Endodermal cell (in vitro differentiated cells): ENCODE results near the gene WDFY3. TPM values are rescaled to one million over a fixed set of nuclear protein-coding genes. Genes with fewer than 3 reads are reported as not detected.

Experiments used
- DNase-seq: peaks from one replicate; pipeline ENCODE4 v3.0.0-alpha.2; 2017
- H3K27ac ChIP-seq: 2 replicates; pipeline ENCODE4 v1.5.1; 2013; ENCODE audit warnings: mild to moderate bottlenecking, low read depth, low read length, moderate library complexity
- H3K27me3 ChIP-seq: 2 replicates; pipeline ENCODE4 v1.6.1; 2013; ENCODE audit warnings: mild to moderate bottlenecking, low read length, moderate library complexity; ENCODE audit not compliant: insufficient read depth, control insufficient read depth, poor library complexity, severe bottlenecking
- H3K36me3 ChIP-seq: 2 replicates; pipeline ENCODE4 v1.7.0; 2013; ENCODE audit warnings: mild to moderate bottlenecking, low read length, moderate library complexity; ENCODE audit not compliant: control insufficient read depth, insufficient read depth
- H3K4me1 ChIP-seq: one replicate; pipeline ENCODE4 v1.7.0; 2013; ENCODE audit warnings: low read length; ENCODE audit not compliant: control insufficient read depth, insufficient read depth
- H3K4me3 ChIP-seq: 2 replicates; pipeline ENCODE4 v1.5.1; 2013; ENCODE audit warnings: mild to moderate bottlenecking, low read length, moderate library complexity
- H3K9ac ChIP-seq: 2 replicates; pipeline ENCODE4 v1.6.1; 2013; ENCODE audit warnings: mild to moderate bottlenecking, low read length, moderate library complexity; ENCODE audit not compliant: poor library complexity, severe bottlenecking; ENCODE audit errors: extremely low read depth
- H3K9me3 ChIP-seq: 2 replicates; pipeline ENCODE4 v1.6.1; 2013; ENCODE audit warnings: mild to moderate bottlenecking, low read length, moderate library complexity; ENCODE audit not compliant: control insufficient read depth
- H3K27ac Mint-ChIP-seq: 2 replicates; pipeline ENCODE4 v1.8.0; 2020; ENCODE audit warnings: mixed read lengths
- H3K27me3 Mint-ChIP-seq: 2 replicates; pipeline ENCODE4 v1.8.0; 2021; ENCODE audit warnings: mild to moderate bottlenecking, mixed read lengths; ENCODE audit not compliant: insufficient read depth
- H3K36me3 Mint-ChIP-seq: 2 replicates; pipeline ENCODE4 v1.8.0; 2020; ENCODE audit warnings: low read depth, mixed read lengths
- H3K4me1 Mint-ChIP-seq: 2 replicates; pipeline ENCODE4 v1.8.0; 2020; ENCODE audit warnings: mixed read lengths
- H3K4me3 Mint-ChIP-seq: 2 replicates; pipeline ENCODE4 v1.8.0; 2020; ENCODE audit warnings: mild to moderate bottlenecking, moderate library complexity, mixed read lengths
- H3K9me3 Mint-ChIP-seq: 2 replicates; pipeline ENCODE4 v1.8.0; 2020; ENCODE audit warnings: mild to moderate bottlenecking, mixed read lengths
- WGBS, 2 experiments: methylation state at CpG; one replicate each; pipeline versions ENCODE4 v1.1.5 to v1.1.7; 2013; ENCODE audit warnings: missing lambda C conversion rate in 2 of 2, mixed read lengths in 1 of 2; ENCODE audit not compliant: insufficient coverage in 1 of 2, insufficient read length in 1 of 2; 5-methylcytosine and 5-hydroxymethylcytosine counted together
- total RNA-seq, 2 donors: library from RNA; stranded (reverse); fragmentation: NEBNext Ultra II Directional in 1 of 2; extraction: Animal tissue kit (Norgen Biotek cat#: 25700) in 1 of 2; gene quantifications; 2 replicates in 1 of 2; 3 replicates in 1 of 2; pipeline ENCODE4 v1.2.1, GENCODE V29; 2021
- TF ChIP-seq, protein P1 (sequence below): fragments of 200-600 bp; sonication (generic); conservative IDR thresholded peaks from 2 replicates; pipeline ENCODE4 v1.5.0; 2021; ENCODE audit warnings: antibody characterized with exemption, mild to moderate bottlenecking

Gene WDFY3
- total RNA-seq, 2 donors from 2014 or later, result 91.1 to 103 TPM

DNA sequence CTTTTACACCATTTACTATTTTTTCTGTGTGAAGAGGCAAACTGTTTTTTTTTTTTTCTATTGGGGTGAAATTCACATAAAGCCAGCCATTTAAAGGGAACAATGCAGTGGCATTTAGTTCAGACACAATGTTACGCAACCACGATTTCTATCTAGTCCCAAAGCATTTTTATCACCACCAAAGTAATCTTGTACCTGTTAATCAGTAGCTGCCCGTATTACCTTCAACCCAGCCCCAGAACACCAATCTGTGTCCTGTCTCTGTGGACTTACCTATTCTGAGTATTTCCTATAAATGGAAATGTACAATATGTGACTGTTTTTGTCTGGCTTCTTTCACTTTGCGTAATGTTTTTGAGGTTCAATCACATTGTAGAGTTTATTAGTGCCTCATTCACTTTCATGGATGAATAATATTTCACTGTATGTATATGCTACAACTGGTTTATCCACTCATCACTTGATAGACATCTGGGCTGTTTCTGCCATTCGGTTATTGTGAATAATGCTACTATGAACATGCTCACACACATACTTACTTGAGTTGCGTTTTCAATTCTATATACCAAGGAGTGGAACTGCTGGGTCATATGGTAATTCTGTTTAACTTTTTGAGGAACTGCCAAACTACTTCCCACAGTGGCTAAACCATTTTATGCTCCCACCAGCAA is 267.4 kb downstream of the WDFY3 start:
- Mint-ChIP-seq H3K27ac (peak overlapping the region; percentile 8), H3K4me3 (no peak overlapping the region), H3K4me1 (no peaks in the 10 kb centered on the region), H3K9me3 (no peaks in the 10 kb centered on the region), H3K27me3 (no peaks in the 10 kb centered on the region), H3K36me3 (peaks cover 85% of the 10 kb centered on the region)
- DNase-seq, result no peak
- Histone ChIP-seq H3K4me1 (no peaks in the 10 kb centered on the region), H3K4me3 (no peak overlapping the region), H3K36me3 (peaks cover 90% of the 10 kb centered on the region), H3K27ac (no peak overlapping the region), H3K9ac (no peak overlapping the region), H3K27me3 (no peaks in the 10 kb centered on the region), H3K9me3 (no peaks in the 10 kb centered on the region)
- TF ChIP-seq, protein P1, sequence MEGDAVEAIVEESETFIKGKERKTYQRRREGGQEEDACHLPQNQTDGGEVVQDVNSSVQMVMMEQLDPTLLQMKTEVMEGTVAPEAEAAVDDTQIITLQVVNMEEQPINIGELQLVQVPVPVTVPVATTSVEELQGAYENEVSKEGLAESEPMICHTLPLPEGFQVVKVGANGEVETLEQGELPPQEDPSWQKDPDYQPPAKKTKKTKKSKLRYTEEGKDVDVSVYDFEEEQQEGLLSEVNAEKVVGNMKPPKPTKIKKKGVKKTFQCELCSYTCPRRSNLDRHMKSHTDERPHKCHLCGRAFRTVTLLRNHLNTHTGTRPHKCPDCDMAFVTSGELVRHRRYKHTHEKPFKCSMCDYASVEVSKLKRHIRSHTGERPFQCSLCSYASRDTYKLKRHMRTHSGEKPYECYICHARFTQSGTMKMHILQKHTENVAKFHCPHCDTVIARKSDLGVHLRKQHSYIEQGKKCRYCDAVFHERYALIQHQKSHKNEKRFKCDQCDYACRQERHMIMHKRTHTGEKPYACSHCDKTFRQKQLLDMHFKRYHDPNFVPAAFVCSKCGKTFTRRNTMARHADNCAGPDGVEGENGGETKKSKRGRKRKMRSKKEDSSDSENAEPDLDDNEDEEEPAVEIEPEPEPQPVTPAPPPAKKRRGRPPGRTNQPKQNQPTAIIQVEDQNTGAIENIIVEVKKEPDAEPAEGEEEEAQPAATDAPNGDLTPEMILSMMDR, result no peak
- 95 to 100% methylated on average over 1 to 6 of the region's 6 CpGs for WGBS, 2 experiments

DNA sequence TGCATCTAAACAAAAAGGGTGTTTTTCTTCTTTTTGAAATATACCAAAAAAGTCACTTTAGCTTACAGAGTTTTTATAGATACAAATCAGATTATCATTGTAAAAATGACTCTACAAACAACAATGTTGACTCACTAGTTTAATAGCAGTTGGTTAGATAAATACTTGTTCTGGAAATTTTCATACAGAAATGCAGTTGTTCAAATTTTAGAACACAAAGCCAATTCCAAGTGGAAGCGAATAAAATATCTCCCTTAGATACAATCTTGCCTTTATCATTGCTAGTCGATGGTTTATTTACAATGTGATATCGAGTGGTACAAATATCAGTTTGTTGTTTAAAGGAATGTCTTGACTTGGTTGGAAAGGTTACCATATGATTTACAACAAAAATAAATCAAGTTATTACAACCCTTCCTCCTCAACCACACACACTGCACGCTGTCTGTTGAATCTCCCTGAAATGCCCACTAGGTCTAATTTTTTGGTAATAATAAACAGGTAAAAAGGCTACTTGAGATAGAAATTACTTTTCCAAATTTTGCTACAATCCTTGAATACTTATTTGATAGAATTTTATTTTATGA is 268.8 kb downstream of the WDFY3 start:
- H3K9me3 ChIP-seq, result no peaks in the 10 kb centered on the region
- H3K27me3 ChIP-seq, result no peaks in the 10 kb centered on the region
- H3K9ac ChIP-seq, result no peak overlapping the region
- no peaks in the 10 kb centered on the region for H3K4me1 Mint-ChIP-seq
- H3K36me3 ChIP-seq, result peaks cover 89% of the 10 kb centered on the region
- no peak overlapping the region for H3K4me3 ChIP-seq
- no peaks in the 10 kb centered on the region for H3K9me3 Mint-ChIP-seq
- H3K27ac ChIP-seq, result no peak overlapping the region
- TF ChIP-seq, protein P1, result no peak
- H3K27ac Mint-ChIP-seq, result no peak overlapping the region
- H3K4me1 ChIP-seq, result no peaks in the 10 kb centered on the region
- WGBS, 2 experiments, result 83% methylated on average over 3 of the region's 4 CpGs; no CpG with 5 or more reads in 1 of the 2 experiments
- DNase-seq, result no peak
- H3K27me3 Mint-ChIP-seq, result no peaks in the 10 kb centered on the region
- no peak overlapping the region for H3K4me3 Mint-ChIP-seq
- peaks cover 83% of the 10 kb centered on the region for H3K36me3 Mint-ChIP-seq

DNA sequence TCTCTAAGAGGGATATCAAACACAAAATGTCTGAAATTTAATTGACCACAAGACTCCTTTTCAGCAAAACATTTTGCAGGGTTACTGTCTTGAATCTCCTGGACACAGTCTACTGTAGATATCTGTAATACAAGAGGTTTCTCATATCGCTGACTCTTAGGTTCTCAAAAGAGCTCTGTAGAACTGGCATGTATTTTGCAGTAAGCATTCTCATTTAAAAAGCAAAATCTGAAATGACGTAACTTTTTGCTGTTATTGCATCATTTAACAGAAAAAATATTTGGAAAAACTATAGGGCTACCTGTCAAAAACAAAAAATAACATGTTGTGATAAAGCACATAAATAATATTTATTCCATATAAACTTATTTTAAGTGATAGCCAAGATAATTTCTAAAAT is 269.3 kb downstream of the WDFY3 start:
- Histone ChIP-seq H3K4me1 (no peaks in the 10 kb centered on the region), H3K4me3 (no peak overlapping the region), H3K9ac (no peak overlapping the region), H3K9me3 (no peaks in the 10 kb centered on the region), H3K27me3 (no peaks in the 10 kb centered on the region), H3K27ac (no peak overlapping the region), H3K36me3 (peaks cover 90% of the 10 kb centered on the region)
- Mint-ChIP-seq H3K4me3 (no peak overlapping the region), H3K4me1 (no peaks in the 10 kb centered on the region), H3K36me3 (peaks cover 80% of the 10 kb centered on the region), H3K27me3 (no peaks in the 10 kb centered on the region), H3K27ac (no peak overlapping the region), H3K9me3 (no peaks in the 10 kb centered on the region)
- 99 to 100% methylated on average over 1 to 2 of the region's 2 CpGs for WGBS, 2 experiments
- TF ChIP-seq, protein P1, result no peak
- no peak for DNase-seq
